Activated effector memory CD4-positive, alpha-beta T cell treated with anti-CD3 and anti-CD28 coated beads, Interleukin-2, amount 50 U/mL, for 16 hours (primary cell): ENCODE results near the gene AKT3.
"Not testable (repeated sequence)": the region's sequence is repeated elsewhere in the genome, so short reads cannot be mapped to it uniquely, and the experiment has no call there.

ENCODE experiments used
- DNase-seq: peaks from one replicate; pipeline ENCODE4 v3.0.0-alpha.2; 2020

The AKT3 gene

DNA sequence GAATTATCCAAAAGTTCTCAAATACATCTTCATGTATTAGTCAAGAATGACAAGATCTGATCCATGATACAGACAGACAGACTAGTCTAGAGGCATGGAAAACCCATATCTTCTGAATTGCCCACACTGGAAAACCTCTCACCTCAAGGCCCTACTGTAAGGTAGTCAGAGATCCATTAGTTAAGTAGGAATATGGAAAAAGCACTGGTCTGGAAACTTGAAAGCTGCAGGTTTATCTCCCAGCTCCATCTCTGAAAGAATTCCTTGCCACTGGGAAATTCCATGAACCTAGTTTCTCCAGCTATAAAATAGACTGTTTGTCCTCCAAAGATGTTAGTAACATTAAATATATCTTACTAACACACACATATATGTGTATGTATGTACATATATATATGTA, 169.2 kb downstream of the AKT3 start:
- DNase-seq = no peak

DNA sequence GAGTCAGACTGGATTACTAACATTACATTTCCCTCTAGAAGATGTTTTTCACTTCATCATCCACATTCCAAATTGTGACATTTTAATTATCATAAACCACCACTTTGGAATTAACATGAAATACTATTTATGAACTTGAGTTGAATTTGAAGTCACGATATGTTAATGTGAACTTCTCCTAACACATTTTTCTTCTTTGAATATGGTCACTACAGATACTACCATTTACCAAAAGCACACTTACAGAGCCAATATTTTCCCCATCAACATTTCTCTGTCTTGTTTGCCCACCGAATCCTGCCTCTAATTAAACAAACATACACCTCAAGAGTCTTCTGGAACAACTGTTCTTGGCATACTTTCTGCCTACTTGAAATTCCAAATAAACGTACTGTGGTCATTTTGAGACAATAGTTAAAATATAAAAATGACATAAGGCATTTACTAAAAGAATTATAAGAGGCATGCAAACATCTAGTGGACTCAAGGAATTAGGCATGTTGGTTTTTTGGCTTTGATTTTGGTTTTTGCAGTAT, 177.4 kb downstream of the AKT3 start:
- DNase-seq = no peak

DNA sequence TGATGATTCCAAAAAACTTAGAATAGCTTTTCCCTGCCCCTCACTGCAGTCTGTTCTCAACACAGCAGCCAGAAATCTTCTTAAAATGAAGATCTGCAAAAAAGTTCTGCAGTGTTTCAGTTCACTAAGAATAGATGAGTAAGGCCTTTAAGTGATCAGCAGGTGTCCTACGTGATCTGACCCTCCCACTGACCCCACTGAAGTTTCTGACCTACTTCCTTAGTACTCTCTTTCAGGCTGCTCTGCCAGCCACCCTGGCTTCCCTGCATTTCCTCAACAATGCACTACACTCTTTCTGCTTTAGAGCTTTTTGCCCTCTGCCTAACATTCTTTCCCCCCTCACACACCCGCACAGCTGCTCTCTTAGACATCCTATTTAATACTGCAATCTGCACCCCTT, 182.5 kb downstream of the AKT3 start:
- DNase-seq = no peak

DNA sequence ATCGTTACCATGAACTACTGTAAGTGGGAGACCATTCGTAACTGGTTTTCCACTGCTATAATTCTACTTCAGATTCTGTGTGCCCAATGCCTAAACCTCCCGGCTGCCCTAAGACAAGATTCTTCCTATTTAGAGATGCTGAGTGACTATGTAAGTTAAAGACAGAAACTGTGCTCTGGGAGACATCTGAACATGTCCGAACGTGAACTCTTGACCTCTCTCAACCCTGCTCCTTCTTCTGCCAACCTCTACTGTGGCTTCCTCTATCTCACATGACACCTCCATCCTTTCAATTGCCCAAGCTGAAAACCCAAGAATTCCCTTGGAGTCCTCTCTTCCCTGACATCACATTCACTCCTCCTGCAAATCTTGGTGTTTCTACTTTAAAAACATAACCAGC, 182.9 kb downstream of the AKT3 start:
- no peak for DNase-seq

DNA sequence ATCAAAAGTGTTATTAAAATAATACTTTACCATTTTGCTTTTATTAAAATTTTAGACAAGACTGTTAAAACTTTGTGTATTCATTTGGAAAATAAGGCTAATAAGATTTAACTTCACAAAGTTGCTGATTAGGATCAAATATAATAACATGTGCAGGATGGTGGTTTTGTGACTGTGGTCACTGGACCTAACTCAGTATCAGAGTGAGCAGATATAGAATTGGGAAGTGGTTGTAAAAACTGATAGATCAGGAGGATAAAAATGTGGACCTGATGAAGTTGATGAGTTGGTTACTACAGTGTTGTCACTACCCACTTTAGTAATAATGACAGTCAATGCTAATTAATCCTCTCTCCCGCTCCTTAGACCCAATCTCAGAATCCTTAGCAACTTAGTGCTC, 186.4 kb downstream of the AKT3 start:
- DNase-seq = no peak

DNA sequence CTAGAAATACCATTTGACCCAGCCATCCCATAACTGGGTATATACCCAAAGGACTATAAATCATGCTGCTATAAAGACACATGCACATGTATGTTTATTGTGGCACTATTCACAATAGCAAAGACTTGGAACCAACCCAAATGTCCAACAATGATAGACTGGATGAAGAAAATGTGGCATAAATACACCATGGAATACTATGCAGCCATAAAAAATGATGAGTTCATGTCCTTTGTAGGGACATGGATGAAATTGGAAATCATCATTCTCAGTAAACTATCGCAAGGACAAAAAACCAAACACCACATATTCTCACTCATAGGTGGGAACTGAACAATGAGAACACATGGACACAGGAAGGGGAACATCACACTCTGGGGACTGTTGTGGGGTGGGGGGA, 187.9 kb downstream of the AKT3 start:
- not testable (repeated sequence) for DNase-seq

DNA sequence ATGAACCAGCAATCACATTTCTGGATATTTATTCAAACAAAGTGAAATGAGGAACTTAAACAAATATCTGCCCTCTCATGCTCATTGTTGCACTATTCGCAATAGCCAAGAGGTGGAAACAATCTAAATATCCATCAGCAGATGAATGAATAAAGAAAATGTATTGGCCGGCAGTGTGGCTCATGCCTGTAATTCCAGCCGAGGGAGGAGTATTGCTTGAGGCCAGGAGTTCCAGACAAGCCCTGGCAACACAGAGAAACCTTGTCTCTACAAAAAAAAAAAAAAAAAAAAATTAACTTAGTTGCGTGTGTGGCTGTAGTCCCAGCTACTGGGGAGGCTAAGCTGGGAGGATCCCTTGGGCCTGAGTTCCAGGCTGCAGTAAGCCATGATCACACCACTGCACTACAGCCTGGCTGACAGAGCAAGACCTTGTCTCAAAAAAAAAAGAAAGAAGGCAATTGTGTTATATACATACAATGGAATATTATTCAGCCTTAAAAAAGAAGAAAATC, 191.4 kb downstream of the AKT3 start:
- no peak for DNase-seq

DNA sequence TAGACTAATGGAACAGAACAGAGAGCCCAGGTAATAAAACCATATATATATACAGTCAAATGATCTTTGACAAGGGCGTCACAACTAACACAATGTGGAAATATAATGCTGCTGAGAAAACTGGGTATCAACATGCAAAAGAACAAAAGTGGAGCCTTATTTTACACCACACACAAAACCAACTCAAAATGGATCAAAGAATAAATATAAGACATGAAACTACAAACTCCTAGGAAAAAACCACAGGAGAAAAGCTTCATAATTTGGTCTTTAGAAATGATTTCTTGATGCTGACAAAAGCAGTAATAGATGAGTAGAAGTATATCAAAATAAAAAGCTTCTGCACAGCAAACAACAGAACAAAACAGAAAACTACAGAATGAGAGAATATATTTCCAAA, 192.2 kb downstream of the AKT3 start:
- DNase-seq = no peak

DNA sequence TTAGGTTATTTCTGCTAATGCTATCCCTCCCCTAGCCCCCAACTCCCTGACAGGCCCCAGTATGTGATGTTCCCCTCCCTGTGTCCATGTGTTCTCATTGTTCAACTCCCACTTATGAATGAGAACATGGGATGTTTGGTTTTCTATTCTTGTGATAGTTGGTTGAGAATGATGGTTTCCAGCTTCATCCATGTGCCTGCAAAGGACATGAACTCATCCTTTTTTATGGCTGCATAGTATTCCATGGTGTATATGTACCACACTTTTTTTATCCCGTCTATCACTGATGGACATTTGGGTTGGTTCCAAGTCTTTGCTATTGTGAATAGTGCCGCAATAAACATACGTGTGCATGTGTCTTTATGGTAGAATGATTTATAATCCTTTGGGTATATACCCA, 200.5 kb downstream of the AKT3 start:
- not testable (repeated sequence) for DNase-seq

DNA sequence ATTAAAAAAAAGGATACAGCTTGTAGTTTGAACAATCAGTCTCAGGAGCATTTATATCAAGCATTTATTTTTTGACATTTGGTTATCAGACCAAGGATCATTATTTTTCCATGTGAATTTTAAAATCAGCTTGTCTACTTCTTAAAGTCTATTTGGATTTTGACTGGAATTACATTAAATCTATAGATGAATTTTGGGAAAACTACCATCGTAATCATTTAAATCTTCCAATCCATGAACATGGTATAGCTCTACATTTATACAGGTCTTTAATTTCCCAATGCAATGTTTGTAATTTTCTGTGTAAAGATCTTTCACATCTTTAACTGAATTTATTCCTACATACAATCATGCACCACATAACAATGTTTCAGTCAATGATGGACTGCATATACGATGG, 203.2 kb downstream of the AKT3 start:
- DNase-seq = no peak

DNA sequence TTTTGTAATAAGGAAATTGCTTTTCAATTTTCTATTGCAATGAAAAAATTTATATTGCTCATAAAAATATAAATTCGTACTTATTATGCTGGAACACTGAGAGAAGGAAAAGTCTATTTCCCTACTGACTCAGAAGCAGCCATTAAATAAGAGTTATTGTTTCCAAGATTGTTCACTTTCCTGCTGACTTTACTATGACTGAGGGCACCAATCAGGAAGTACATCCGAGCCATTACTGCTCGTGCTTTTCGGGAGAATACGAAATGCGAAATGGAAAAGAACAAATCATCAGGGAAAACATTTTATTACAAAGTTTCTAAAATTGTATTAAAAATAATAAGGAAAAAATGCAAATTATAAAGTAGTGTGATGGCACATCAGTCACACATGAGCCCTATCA, 204.8 kb downstream of the AKT3 start:
- DNase-seq = no peak

DNA sequence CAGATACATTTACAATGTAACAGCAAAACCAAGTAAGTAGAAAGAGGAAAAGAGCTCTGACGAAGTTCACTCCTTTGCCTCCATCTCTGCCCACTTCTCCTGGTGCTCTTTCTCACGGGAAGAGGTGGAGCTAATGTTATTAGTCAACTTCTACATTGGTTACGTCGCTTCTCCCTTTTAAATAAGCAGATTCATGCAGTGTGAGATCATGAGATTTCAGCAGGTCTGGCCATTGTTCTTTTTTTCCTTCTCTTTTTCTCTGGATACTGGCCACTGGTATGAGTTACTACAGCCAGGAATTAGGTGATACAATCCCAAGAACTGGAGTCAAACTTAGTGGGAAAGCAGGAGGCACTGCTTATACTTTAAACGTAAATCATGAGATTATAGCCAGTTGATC, 207.1 kb downstream of the AKT3 start:
- DNase-seq = no peak

DNA sequence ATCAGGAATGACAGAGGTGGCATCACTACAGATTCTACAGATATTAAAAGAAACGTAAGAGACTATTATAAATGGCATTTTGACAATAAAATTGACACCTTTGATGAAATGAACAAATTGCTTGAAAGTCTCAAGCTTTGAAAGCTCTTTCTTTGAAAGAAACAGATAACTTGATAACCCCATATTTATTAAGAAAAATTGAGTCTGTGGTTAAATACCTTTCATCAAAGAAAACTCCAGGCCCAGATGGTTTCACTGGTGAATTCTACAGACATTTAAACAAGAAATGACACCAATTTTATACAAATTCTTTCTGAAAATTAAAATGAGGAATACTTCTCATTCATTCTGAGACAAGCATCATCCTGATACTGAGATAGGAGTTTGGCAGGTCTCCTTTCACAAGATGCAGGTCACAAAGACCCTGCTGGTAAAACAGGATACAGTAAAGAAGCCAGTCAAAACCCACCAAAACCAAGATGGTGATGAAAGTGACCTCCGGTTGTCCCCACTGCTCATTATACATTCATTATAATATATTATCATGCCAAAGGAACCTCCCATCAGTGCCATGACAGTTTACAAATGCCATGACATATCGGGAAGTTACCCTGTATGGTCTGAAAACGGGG, 210.9 kb downstream of the AKT3 start:
- no peak for DNase-seq

DNA sequence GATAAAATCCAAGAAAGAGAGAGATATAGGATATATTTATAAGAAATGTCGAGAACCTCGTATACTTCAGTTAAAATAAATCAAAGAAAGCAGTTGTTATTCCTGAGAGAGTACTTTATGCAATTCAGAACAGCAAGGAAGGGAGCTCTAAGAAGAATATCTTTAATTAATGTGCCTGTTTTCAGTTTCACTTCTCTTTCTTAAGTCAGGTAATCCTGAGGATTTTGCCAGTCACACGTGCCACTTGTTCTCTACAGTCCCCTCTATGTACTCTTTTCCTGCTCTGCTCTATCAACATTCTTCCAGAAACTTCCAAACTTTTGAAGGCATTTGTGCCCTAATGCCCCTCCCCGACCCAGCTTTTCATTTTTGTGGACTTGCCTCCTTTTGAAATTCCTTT, 211.9 kb downstream of the AKT3 start:
- no peak for DNase-seq

DNA sequence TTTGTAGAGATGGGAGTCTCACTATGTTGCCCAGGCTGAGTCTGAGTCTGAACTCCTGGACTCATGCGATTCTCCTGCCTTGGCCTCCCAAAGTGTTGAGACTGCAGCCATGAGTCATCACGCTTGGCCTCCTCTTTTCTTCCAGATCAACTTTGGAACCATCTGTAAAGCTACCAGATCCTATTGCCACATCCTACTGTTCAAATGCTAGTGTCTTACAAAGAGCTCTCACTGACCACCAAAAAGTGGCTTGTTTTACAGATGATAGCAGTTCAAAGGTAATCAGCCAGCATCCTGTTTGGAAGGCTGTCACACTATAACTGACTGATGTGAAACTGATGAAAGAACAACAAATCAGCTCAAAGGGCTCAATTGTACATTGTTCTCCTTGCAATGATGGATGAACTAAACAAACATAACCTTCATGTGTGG, 221.6 kb downstream of the AKT3 start:
- DNase-seq = no peak

DNA sequence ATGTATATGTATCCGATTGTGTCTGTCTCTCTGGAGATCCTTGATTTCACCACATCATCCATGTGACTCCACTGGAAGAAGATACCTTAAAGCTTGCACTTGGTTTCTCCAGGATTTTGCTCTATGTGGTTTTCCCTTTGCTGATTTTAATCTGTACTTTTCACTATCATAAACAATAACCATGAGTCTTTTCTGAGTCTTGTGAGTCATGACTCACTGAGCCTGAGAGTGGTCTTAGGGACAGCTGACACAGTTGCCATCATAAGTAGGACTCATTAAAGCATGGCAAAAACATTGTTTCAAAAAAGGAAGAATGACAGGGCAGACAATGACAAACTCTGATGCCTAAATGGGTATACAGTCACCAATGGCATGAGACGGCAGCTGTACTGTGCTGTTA, 226.2 kb downstream of the AKT3 start:
- DNase-seq = no peak

DNA sequence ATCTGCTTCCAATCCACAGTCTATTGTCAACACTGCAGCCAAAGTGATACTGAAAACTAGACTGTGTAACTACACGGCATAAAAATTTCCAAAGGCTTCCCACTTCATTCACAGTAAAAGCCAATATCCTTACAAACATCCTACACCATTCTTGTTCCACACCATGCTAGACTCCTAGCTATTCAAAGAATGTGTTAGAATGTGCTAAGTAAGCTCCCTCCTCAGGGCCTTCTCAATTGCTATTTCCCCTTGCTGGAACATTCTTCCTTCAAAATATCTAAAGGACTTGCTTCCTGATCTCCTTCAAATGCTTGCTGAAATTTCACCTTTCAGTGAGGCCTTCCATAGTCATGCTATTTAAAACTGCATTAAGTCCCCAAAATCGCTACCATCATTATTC, 228.1 kb downstream of the AKT3 start:
- no peak for DNase-seq

DNA sequence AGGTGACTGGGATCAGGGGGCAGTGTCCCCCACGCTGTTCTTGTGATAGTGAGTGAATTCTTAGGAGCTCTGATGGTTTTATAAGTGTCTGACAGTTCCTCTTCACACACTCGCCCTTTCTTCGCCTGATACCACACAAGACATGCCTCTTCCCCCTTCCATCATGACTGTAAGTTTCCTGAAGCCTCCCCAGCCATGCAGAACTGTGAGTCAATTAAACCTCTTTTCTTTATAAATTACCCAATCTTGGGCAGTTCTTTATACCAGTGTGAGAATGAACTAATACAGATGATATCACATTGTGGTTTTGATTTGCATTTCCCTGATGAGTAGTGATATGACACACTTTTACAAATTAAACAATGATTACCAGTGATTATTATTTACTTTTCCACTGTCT, 229.9 kb downstream of the AKT3 start:
- no peak for DNase-seq

DNA sequence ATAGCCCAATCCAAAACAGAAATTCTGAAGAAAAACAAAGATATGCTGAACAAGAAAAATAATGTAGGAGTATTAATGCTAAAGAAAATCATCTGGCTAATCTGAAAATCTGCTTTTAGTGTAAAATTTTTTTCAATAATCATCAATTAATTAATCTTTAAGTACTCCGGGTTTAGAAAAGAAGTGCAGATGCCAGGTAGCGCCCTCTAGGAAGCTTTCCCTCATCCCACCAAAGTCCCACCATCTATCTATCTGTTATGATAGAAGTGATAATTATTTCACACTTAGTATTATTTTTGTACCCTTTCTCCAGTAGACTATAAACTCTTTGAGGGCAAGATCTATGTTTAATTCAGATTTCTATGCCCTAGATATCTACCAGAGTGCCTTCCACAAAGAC, 240.3 kb downstream of the AKT3 start:
- DNase-seq = no peak

DNA sequence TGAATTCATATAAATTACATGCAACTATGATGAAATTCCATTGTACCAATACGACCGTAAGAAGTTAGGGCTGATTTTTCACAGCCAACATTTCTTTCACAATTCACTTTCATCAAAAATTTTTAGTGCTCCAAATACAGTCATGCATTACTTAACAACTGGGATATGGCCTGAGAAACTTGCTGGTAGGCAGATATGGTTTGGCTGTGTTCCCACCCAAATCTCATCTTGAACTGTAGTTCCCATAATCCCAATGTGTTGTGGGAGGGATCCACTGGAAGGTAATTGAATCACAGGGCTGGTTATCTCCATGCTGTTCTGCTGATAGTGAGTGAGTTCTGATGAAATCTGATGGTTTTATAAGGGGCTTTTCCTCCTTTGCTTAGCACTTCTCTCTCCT, 244.4 kb downstream of the AKT3 start:
- DNase-seq = no peak

DNA sequence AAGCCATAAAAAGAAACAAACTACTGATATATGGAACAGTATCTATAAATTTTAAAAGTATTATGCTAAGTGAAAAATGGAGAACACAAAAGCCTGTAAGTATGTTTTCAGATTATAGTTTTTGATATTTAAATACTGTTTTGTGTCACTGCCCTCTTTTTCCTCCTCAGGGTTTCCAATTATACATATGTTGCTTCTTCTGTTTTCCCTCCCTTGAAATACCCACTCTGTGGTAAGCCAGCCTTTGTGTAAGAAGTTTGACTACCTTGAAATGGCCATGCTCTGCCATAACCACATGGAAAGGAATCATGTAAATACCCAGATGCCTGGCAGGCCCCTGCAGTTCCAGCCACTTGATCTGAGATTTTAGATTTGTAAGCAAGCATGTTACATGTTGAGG, 248.3 kb downstream of the AKT3 start:
- no peak for DNase-seq

DNA sequence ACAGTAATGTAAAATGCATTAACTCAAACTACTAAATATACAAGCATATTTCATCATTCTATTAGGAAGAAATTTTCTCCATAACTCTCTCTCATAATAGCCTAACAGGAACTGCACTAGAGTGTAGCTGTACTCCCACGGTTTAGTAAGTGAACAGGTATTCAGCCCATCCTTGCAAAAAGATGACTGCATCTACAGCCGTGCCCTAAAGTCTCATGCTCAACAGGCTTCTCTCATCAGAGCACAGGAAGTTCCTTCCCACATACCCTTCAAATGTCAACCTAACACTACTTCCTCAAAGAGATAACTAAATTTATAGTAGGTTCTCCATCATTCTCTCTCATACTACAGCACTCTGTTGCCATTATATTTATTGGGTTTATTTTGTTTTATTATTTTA, 251.6 kb downstream of the AKT3 start:
- DNase-seq = no peak

DNA sequence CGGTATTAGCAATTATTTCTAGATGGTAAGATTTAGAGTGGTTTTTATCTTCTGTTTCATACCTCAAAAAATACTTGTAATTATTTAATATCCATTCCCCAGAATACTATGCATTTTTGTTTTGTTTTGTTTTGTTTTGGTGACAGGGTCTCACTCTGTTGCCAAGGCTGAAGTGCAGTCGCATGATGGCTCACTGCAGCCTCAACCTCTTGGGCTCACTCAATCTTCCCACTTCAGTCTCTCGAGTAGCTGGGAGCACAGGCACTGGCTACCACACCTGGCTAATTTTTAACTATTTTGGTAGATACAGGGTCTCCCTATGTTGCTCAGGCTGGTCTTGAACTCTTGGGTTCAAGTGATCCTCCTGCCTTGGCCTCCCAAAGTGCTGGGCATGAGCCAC, 252.7 kb downstream of the AKT3 start:
- no peak for DNase-seq

DNA sequence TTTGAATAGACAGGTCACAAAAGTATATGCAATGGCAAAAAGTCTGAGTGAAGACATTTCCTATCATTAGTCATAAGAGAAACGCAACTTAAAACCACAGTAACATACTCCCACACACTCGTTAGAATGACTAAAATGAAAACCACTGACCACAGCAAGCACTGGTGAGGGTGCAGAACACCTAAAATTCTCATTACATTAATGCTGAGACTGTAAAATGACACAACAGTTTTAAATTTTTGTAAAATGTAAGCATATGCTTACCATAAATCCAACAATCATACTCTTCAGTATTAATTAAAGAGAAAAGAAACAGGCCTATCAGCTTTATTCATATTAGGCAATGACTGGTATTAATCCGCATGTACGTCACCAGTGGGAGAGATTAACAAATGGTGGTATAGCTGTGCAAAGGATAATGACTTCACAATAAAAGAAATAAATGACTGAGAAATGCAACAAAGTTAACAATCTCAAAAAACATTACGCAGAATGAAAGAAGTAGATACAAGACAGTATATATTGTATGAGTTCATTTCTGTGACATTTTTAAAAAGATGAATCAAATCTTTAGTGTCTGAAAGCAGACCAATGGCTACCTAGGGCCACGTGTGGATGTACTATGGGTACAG, 253.5 kb downstream of the AKT3 start:
- peak; percentile 66 for DNase-seq
